Right forelimb (tissue), 1 donor: ENCODE results near the gene ROS1.
"Not testable (repeated sequence)": the region's sequence is repeated elsewhere in the genome, so short reads cannot be mapped to it uniquely, and the experiment has no call there.

Experiments used
- DNase-seq: peaks from one replicate; pipeline ENCODE4 v3.0.0-alpha.2; 2018

ROS1 gene

DNA sequence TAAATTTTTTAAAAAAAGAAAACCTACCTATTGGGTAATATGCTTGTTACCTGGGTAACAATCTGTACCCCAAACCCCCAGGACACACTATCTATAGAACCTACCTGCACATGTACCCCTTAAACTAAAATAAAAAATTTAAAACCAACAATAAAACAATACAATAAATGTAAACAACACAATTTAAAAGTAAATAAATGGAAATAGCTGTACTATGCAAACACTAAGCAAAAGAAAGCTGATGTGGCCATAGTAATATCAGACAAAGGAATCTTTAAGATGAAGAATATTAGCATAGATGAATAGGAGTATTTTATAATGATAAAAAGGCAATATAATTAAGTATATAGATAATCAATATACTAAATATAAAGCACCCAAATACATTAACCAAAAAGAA is 50.3 kb downstream of the ROS1 start:
- DNase-seq: no peak

DNA sequence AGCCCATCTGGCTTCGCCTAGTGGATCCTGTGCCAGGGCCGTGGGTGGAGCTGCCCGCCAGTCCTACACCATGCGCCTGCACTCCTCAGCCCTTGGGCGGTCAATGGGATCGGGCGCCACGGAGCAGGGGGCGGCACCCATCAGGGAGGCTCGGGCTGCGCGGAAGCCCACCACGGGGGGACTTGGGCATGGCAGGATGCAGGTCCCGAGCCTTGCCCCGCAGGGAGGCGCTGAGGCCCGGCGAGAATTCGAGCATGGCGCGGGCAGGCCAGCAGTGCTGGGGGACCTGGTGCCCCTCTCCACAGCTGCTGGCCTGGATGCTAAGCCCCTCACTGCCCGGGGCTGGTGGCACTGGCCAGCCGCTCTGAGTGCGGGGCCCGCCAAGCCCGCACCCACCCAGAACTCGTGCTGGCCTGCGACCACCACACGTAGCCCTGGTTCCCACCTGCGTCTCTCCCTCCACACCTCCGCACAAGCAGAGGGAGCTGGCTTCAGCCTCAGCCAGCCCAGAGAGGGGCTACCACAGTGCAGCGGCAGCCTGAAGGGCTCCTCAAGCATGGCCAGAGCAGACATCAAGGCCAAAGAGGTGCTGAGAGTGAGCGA is 52.4 kb downstream of the ROS1 start:
- DNase-seq: no peak

GRCh38 chr6:117372289-117372688 is 53.5 kb downstream of the ROS1 start:
- not testable (repeated sequence) for DNase-seq

- DNase-seq: no peak
These were observed 54.2 kb downstream of the ROS1 start for GRCh38 chr6:117371492-117371891.

- no peak for DNase-seq
These were observed 66.2 kb downstream of the ROS1 start for GRCh38 chr6:117359581-117359980.

DNA sequence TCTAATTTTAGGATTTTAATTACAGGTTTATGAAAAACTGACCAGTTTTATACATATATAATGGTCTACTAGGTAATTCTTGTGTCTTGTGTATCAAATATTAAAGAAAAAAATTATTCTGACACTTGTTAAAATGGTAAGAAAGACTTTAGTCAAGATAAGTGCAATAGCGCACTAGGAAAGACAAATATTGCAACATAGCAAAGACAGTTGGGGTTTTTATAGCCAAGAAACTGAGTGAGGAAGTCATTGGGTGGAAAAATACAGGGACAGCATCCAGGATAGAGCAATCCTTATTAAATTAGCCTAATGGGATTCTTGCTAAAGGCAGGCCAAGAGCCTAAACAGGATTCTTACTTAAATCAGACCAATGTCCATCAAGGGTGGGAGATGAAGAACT is 71.1 kb downstream of the ROS1 start:
- DNase-seq: no peak

DNA sequence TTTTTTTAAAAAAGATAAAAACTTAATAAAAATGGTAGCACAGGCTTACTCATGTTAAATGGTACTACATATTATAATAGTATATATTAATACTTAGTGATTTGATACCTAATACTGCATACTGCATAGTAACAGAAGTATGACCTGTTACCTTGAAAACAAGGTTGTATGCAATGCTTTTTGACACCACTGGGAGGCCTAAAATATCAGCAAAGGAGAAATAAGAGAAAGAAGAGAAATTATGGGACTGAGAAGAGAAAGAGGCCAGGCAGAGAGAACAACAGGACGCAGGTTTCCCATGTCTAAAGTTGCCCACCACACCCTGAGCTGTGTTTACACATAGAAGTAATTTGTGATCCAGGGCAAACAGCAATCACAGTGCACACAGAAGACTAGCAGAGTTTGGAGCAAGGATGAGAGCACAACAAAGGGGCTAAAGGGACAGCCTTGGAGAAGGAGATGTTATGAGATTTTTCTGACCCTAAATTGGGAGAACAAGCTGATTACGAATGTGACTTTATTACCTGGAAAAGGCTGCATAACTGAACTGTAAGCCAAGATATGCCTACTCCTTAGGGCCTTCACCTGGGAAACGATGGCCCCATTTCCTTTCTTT is 73.2 kb downstream of the ROS1 start:
- no peak for DNase-seq

GRCh38 chr6:117351521-117351920 is 74.2 kb downstream of the ROS1 start:
- no peak for DNase-seq

DNA sequence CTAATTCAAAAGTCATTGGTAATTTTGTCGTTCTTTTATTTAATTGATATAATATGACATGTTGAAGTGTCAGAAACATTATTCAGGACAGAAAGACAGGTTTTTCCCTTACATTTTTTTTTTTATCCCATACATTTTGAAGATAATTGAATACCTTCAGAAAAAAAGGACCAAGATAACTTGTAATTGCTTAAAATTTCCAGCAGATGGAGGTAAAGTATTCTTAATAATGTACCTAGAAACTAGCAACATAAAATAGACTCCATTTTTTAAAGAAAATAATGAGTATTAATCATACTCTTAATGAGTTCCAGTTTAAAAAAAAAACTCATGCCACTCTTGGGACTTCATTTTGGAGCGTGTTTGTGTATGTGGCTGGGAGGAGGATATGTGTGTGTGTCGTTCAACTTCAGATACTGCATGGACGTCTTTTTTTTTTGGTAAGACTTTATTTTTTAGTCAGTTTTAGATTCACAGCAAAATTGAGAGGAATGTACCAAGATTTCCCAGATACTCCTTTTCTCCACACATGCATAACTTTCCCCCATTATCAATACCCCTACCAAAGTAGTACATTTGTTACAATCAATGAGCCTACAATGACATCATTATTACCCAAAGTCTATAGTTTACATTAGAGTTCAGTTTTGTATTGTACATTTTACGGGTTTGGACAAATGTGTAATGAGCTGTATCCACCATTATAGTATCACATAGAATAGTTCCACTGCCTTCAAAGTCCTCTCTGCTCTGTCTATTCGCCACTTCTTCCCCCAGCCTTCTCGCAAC is 79.4 kb downstream of the ROS1 start:
- DNase-seq: no peak

DNA sequence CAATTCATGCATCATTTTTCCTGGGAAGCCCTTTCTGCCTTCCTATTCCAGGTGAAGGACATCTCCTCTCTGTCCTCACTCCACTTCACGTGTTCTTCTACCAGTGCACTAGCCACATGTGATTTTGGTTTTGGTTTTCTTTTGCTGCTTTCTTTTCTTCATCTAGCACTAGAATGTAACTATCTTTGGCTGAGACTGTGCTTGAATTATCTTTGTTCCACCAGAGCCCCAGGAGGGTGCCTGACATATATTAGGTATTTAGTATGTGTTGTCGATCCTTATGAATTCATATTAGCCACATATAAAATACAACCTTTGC is 80.5 kb downstream of the ROS1 start:
- DNase-seq: no peak

GRCh38 chr6:117344444-117345291 is 81.1 kb downstream of the ROS1 start:
- DNase-seq: no peak

- DNase-seq: no peak
These were observed 87.2 kb downstream of the ROS1 start for GRCh38 chr6:117338567-117338966.

GRCh38 chr6:117329926-117330325 is 95.8 kb downstream of the ROS1 start:
- no peak for DNase-seq

- DNase-seq: no peak
These were observed 97.2 kb downstream of the ROS1 start for GRCh38 chr6:117328500-117328899.

GRCh38 chr6:117328005-117328389 is 97.7 kb downstream of the ROS1 start:
- DNase-seq: no peak

GRCh38 chr6:117327149-117328004 is 98.4 kb downstream of the ROS1 start:
- no peak for DNase-seq

- no peak for DNase-seq
These were observed 99.3 kb downstream of the ROS1 start for GRCh38 chr6:117326396-117326795.

GRCh38 chr6:117317261-117317660 is 108.5 kb downstream of the ROS1 start:
- no peak for DNase-seq

DNA sequence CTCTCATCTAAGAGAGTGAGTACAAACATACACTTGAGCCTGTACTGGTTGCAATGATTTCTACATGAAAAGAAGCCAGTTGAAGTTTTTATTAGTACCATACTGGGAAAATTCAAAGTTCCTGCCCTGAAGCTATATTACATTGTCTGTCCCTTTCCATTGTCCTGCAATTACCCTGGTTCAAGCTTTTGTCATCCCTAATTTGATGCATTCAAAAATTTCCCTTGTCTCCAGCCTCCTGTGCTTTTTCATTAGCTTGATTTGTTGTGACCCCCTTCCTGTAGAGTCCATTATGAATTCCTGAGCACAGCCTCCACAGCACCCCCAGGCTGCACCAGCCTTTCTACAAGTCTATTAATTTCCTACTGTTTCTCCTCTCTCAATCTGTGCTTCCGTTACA is 114.0 kb downstream of the ROS1 start:
- DNase-seq: no peak

DNA sequence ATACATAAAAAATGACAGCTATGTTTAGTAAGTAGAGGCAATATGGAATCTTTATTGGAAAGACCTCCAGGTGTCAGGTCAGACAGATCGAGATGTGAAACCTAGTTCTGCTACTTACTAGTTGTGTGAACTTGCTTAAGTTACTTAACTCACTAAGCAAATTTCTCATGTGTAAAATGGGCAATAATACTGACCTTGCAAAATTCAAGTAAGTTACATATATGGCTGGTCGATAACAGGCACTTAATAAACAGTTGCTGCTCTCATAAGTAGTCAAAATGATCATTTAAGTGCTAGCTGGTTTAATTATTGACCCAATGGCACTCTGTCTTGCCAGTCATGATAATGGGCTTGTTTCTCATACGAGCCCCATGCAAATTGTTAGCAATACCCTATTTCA is 114.4 kb downstream of the ROS1 start:
- DNase-seq: no peak

GRCh38 chr6:117309611-117310010 is 116.1 kb downstream of the ROS1 start:
- no peak for DNase-seq

- no peak for DNase-seq
These were observed 116.7 kb downstream of the ROS1 start for GRCh38 chr6:117309069-117309468.

GRCh38 chr6:117307655-117308054 is 118.1 kb downstream of the ROS1 start:
- no peak for DNase-seq
